Coronary artery (tissue), 2 donors: Measurements from ENCODE around the gene ODC1.
"Not testable (repeated sequence)": the region's sequence is repeated elsewhere in the genome, so short reads cannot be mapped to it uniquely, and the experiment has no call there.

Source experiments
- DNase-seq: peaks from one replicate; pipeline ENCODE4 v3.0.0-alpha.2; 2017; ENCODE audit warnings: low spot score
- H3K27ac ChIP-seq, 2 donors: fragments of 200-600 bp; sonication (generic); one replicate each; pipeline ENCODE4 v1.5.1; 2016 to 2019
- H3K4me3 ChIP-seq: fragments of 200-600 bp; sonication (generic); 2 replicates; pipeline ENCODE4 v1.5.1; 2016; ENCODE audit warnings: mild to moderate bottlenecking, moderate library complexity
- CTCF ChIP-seq: fragments of 200-600 bp; sonication (generic); IDR thresholded peaks from one replicate; pipeline ENCODE4 v1.5.1; 2019; ENCODE audit warnings: antibody characterized with exemption

ODC1 gene

GRCh38 chr2:10462178-10463083, 14.3 kb upstream of the ODC1 start:
- TF ChIP-seq CTCF, result no peak
- no peak overlapping the region for H3K4me3 ChIP-seq
- no peak for DNase-seq
- no peak overlapping the region for H3K27ac ChIP-seq

DNA sequence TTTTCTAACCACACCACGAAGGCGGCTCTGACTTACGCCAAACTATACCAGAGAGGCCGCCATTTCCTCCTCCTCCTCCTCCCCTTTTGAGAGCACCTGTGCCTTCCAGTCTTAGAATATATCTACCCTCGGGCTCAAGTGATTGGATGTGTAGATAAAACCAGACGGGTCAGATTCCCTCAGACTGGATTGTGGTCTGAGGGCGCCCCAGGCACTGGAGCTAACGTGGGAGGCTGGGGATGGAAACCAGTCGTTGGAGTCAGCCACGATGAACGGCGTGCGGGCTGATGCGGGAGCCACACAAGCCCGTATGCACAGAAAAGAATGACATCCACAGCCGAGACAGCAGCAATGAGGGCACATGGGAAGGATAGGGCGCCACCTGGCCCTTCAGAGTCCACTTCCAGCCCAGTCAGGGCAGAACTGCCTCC, 12.3 kb upstream of the ODC1 start:
- Histone ChIP-seq H3K4me3 (no peak overlapping the region), H3K27ac (no peak overlapping the region)
- no peak for DNase-seq
- TF ChIP-seq CTCF, result no peak

DNA sequence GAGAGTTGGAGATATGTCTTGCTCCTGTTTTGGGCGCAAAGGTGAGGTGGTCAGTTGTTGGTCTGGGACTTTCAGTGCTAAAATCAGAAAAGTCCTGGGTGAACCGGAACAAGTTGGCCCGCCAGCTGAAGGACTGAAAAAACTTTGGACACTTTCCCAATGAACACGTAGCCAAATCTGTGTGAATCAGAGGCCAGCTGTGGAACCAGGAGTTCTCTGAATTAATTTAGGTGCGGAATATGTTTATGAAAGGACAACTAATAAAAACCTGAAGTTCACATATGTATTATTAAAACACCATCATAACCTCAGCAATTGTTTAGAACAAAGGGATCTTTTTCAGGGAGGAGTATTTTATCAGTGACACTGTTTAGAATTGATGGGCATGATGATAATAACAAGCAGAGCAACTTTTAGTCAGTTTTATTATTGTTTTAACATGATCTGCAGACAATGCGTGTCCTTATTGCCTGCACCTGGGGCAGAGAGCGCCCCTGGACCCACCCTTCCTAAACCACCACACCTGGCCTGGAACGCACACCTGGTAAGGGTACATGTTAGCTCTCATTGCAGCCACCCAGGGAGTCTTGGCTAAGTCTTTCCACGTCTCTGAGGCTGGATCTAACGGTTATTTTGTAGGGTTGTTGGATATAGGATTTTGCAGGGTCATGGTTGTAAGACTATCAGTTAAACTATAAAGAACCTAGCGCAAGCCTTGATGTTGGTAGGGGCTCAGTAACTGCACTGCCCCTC, 9.9 kb upstream of the ODC1 start:
- H3K4me3 ChIP-seq, result no peak overlapping the region
- H3K27ac ChIP-seq, result no peak overlapping the region
- DNase-seq, result no peak
- no peak for TF ChIP-seq CTCF

DNA sequence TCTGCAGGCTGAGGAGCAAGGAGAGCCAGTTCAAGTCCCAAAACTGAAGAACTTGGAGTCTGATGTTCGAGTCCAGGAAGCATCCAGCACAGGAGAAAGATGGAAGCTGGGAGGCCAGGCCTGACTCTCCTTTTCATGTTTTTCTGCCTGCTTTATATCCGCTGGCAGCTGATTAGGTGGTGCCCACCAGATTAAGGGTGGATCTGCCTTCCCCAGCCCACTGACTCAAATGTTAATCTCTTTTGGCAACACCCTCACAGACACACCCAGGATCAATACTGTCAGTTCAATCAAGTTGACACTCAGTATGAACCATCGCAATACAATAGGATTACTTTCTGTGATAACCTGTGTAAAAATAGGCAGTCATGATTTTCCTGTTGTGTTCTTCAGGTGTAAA, 9.1 kb upstream of the ODC1 start:
- H3K27ac ChIP-seq, DNase-seq, H3K4me3 ChIP-seq: not testable (repeated sequence)

DNA sequence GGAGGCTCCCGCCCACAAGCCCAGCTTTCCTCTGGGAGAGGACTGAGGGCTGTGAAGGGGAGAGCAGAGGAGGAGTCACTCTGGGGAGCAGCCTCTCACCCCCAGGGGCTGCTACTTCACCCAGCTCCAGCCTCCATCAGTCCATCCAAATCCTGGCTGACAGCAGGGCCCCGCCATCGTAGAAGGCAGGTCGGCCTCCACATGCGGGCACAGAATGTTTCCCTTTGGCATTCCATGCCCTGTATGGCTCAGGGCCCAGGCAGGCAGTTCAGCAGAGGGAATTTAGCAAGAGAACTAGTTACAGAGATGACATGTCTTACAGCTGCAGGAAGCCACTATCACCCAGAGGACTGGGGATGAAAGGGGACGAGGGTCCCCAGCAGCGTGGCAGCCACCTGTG, 6.4 kb upstream of the ODC1 start:
- no peak overlapping the region for H3K4me3 ChIP-seq
- no peak for DNase-seq
- TF ChIP-seq CTCF, result no peak
- H3K27ac ChIP-seq, result peak overlapping the region; percentile 12 to 77

GRCh38 chr2:10453905-10454298, 5.8 kb upstream of the ODC1 start:
- no peak for TF ChIP-seq CTCF
- DNase-seq, result no peak
- Histone ChIP-seq H3K4me3 (no peak overlapping the region), H3K27ac (peak overlapping the region; percentile 12 to 77)

DNA sequence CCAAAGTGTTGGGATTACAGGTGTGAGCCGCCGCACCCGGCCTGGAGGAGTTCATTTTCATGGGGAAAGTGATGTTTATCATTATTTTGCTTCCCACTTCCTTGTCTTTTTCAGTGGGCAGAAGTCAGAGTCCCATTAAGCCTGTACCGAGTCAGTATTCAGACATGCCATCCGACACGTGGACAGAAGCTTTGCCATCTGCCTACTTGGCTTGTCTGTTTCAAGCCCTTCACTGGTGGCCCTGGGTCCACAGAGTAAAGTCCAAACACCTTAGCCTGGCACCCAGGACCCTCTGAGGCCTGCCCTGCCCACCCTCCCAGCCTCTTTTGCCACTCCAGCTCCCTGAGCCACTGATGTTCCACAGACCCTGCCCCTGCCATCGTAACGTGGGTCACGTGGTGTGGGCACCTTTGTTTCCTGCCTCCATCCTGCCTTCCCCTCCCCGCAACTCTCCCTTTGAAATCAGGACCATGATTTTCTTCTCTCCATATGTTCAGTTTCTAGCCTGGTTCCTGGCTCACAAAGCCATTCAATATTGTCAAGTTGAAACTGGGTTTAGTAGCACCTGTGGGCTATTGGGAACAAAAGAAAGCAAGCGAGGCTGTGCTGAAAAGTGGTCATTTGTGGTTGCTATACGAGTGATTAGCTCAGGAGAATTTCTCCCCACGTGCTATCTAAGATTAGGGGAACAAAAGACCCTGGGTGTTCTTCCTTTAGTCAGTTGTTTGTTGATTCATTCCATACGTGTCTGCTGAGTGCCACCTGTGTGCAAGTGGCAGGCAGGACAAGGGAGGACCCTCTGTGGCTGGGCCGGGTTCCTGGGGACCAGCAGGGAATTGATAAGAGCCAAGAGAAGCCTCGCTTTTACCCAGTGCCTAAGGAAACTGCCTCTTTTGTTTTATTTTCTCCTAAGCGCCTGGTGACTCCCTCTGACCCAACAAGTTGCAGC, 5.1 kb upstream of the ODC1 start:
- H3K27ac ChIP-seq, result no peak overlapping the region
- DNase-seq, result no peak
- no peak for TF ChIP-seq CTCF
- no peak overlapping the region for H3K4me3 ChIP-seq
